Activated CD8-positive, alpha-beta memory T cell treated with anti-CD3 and anti-CD28 coated beads for 4 hours (primary cell): ENCODE measurements around the gene EVC.
"Not testable (repeated sequence)": the region's sequence is repeated elsewhere in the genome, so short reads cannot be mapped to it uniquely, and the experiment has no call there.

Experiments
- DNase-seq, 2 donors: peaks; one replicate each; pipeline ENCODE4 v3.0.0-alpha.2; 2020; ENCODE audit warnings: low read depth in 2 of 2

Gene EVC

GRCh38 chr4:5812506-5813229, 101.7 kb downstream of the EVC start:
- no peak for DNase-seq

GRCh38 chr4:5813882-5814255, 102.9 kb downstream of the EVC start:
- no peak for DNase-seq

DNA sequence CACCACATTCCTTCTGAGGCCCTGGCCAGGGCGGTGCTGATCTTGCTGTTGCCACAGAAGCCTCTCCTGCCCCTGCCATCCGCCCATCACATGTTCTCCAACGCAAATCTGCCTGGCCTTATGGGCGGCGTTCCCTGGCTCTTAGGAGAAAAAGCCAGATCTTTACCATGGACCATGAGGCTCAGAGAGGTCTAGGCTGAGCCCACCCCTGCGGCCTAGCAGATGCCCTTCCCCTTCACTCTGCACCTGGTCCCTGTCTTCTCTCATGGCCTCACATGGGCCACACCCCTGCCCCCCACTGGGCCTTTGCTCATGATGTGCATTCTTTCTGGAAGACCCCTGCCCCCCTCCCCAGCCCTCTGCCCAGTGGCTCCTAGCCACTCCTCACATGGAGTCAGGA, 103.4 kb downstream of the EVC start:
- no peak for DNase-seq

DNA sequence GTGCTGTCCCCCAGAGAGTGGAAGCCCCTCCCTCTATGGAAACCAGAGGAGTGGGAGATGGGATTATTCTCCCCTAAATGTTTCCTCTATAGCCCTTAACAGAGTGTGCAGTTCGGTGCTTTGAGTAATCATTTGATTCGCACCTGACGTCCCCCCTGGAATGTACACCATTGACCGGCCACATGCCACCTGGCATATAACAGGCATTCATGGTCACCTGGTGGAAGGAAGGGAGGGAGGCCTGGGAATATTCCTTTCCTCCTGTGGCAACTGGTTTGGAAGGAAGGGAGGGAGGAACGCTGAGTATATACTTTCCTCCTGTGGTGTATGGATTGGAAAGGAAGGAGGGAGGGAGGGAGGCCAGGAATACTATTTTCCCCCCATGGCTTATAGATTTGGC, 104.6 kb downstream of the EVC start:
- no peak for DNase-seq

DNA sequence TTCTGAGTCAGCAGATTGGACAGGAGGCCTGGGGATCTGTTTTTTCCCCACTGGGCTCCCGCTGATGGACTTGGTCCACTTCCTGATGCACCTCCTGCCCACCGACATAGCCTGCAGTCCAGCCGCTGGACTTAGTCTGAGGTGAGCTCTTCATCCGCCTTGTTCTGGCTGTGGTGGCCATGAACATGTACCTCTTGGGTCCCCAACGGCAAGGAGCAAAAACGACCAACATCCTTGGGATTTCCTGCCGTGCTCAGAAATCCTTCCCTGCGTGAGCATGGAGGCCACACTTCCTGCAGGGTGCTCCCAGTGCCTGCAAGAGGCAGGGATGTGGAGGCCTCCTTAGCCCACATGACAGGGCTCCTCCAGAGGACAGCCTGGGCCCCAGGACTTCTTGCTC, 105.1 kb downstream of the EVC start:
- DNase-seq = no peak

- DNase-seq = no peak
Observed at GRCh38 chr4:5816851-5817375, 105.9 kb downstream of the EVC start.

GRCh38 chr4:5821665-5822358, 110.8 kb downstream of the EVC start:
- no peak for DNase-seq

- DNase-seq = no peak
Observed at GRCh38 chr4:5822619-5823018, 111.6 kb downstream of the EVC start.

GRCh38 chr4:5823542-5824211, 112.7 kb downstream of the EVC start:
- no peak for DNase-seq

- no peak for DNase-seq
Observed at GRCh38 chr4:5824227-5824626, 113.2 kb downstream of the EVC start.

- no peak for DNase-seq
Observed at GRCh38 chr4:5824635-5825034, 113.6 kb downstream of the EVC start.

GRCh38 chr4:5825321-5826041, 114.5 kb downstream of the EVC start:
- no peak for DNase-seq

- DNase-seq = no peak
Observed at GRCh38 chr4:5826437-5827107, 115.6 kb downstream of the EVC start.

GRCh38 chr4:5827108-5828004, 116.4 kb downstream of the EVC start:
- DNase-seq = no peak

- DNase-seq = no peak
Observed at GRCh38 chr4:5828005-5828391, 117.0 kb downstream of the EVC start.

DNA sequence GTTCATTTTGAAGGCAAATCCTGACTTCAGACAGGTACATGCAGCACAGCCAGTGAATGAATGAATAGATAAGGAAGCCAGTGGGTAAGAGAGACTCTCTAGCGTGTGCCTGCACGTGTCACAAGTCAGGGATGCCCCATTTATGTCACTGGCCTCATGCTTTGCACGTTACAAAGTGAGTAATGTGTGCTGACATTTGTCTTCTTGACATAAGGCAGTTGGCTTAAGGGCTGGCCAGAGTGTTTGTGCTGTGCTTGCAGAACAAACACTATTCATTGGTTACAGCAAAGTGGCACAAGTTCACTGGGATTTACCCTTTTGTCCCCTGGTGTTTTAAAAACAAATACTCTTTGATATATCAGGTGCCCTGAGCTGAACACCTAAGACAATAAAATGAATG, 125.9 kb downstream of the EVC start:
- no peak for DNase-seq

DNA sequence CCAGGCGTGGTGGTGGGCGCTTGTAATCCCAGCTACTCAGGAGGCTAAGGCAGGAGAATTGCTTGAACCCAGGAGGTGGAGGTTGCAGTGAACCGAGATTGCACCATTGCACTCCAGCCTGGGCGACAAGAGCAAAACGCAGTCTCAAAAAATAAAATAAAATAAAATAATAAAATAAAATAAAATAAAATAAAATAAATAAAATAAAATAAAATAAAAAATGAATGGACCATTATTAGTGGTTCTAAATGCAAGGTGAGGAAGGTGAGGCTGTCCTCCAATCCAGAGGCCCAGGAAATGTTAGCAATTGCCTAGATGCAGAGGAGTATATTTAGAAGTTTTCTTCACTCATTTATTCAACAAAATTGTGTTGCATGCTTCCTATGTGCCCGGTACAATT, 126.5 kb downstream of the EVC start:
- not testable (repeated sequence) for DNase-seq

- no peak for DNase-seq
Observed at GRCh38 chr4:5839332-5839731, 128.3 kb downstream of the EVC start.

- DNase-seq = no peak
Observed at GRCh38 chr4:5839751-5840674, 129.0 kb downstream of the EVC start.
